ENCODE data around the gene ZNF668.
A peak's percentile ranks its signal among the peaks of the same experiment; 100 is the strongest.

DNA sequence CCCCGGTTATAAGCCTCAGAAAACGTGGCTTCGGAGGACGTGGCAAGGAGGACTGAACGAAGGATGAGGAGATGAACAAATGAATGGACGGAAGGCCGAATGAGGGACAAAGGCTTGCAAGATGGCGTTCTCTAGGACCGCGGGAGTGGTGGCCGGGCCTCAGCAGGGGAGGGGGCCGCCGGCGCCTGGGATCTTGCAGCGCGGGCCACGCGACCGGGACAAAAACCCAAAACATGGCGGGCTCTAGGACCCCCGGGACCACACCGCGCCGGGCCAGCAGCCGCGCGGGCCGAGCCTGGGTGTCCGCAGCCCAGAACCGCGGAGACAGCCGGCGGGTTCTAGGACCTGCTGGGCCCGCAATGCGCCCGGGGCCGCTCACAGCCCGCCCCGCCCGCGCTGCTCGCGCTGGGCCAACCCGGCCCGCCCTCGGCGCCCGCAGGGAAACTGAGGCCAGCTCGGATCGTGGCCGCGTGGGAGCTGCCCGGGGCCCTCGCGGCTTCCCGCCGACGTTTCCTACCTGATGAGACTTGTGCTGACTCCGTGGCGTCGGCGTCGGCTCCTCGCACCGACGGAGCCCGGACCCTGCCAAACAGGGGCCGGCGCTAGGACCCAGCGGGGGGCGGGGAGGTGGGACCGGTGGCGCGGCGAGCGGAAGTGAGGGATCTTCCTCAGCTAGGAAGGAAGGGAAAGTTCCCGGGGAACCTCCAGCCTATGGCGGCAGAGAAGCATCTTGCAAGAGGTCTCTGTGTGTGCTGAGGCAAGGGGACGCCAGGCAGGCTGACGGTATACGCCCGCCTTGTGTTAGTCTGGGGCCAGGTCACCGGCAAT is 684 bp downstream of the ZNF668 start:
- no peak for TF ChIP-seq SUZ12 (IDR thresholded peaks at IDR 0.05)
- TF ChIP-seq CTBP1 (IDR thresholded peaks at IDR 0.05; ENCODE audit: borderline replicate concordance), result peak; percentile 15; the same call in 1 of the 2 replicates
- no peak for TF ChIP-seq BHLHE40 (IDR thresholded peaks at IDR 0.05; ENCODE audit: borderline replicate concordance)
- no peak for TF ChIP-seq FOXA1 (IDR thresholded peaks at IDR 0.05)
- TF ChIP-seq ELF4 (IDR thresholded peaks at IDR 0.05), result peak; percentile 17; the same call in 1 of the 2 replicates
